ENCODE measurements around the gene RIC3.
"Not testable (repeated sequence)": the region's sequence is repeated elsewhere in the genome, so short reads cannot be mapped to it uniquely, and the experiment has no call there.

Gene RIC3

DNA sequence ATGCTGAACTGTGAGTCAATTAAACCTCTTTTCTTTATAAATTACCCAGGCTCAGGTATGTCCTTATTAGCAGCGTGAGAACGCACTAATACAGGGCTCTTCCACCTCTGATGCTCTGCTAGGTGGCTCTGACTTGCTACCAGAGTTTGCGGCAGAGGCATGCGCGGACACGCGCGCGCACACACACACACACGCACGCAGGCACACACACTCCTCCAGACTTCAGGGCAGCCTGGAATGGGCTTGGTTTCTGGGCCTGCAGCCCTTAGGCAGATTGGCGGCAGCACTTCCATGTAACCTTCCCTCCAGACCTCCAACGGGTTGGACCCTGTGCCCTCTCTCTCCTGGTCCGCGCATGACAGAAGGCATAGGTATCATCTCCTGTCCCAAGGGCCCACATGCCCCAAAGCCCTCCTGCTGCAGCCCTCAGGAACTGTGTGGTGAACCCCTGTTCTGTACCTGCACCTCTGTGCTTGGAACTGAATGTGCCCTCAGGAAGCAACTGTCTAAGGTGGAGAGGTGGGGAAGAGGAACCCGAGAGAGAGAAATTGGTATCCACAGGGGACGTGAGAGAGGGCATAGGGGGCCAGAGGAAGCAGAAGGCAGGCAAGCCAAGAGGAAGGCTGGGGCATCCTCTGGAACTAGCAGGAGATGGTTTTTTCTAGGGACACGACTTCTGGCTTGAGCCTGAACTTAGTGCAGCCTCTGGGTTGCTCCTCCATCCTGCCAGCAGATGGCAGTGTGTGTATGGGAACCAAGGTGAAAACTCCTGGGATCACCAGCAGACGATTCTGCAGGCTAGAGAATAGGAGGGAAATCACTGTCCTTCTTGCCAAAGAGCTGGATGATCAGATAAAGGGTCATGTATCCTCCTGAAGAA lies 23.4 kb upstream of the RIC3 start:
- Histone ChIP-seq H3K4me3 (no peak overlapping the region), H3K27ac (no peak overlapping the region)

GRCh38 chr11:8190431-8190830 lies 21.6 kb upstream of the RIC3 start:
- H3K4me3 ChIP-seq: no peak overlapping the region
- H3K27ac ChIP-seq: no peak overlapping the region

- H3K27ac ChIP-seq: no peak overlapping the region
- H3K4me3 ChIP-seq: no peak overlapping the region
Observed at GRCh38 chr11:8186429-8186828, 17.6 kb upstream of the RIC3 start.

GRCh38 chr11:8183111-8183510 lies 14.3 kb upstream of the RIC3 start:
- Histone ChIP-seq H3K4me3 (no peak overlapping the region), H3K27ac (no peak overlapping the region)

- no peak overlapping the region for H3K4me3 ChIP-seq
- H3K27ac ChIP-seq: no peak overlapping the region
Observed at GRCh38 chr11:8180469-8180868, 11.6 kb upstream of the RIC3 start.

- no peak overlapping the region for H3K4me3 ChIP-seq
- no peak overlapping the region for H3K27ac ChIP-seq
Observed at GRCh38 chr11:8178297-8178696, 9.5 kb upstream of the RIC3 start.

DNA sequence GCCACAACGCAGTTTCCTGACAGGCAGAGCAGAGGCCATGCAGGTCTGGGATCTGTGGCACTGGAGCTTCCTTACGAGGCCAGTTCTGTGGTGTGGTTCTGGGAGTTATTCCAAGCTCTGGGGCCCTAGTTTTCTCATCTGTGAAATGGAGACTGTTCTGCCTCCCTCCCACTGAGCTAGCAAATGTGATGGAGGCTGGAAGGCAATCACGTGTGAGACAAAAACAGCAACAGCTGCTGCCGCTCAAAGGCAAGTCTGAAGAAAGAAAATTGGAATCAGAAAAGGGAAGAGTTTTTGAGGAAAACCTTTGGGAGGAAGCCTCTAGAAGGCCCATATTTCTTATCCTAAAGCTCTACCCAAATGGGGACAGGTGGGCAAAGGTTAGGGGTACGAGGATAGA lies 8.3 kb upstream of the RIC3 start:
- Histone ChIP-seq H3K27ac (no peak overlapping the region), H3K4me3 (no peak overlapping the region)

GRCh38 chr11:8167796-8168195 lies 1.0 kb downstream of the RIC3 start:
- Histone ChIP-seq H3K27ac (no peak overlapping the region), H3K4me3 (peak overlapping the region in 3 of 7 experiments; percentile 54 to 65 (median 56))

GRCh38 chr11:8164746-8165145 lies 4.1 kb downstream of the RIC3 start:
- H3K4me3 ChIP-seq: no peak overlapping the region
- H3K27ac ChIP-seq: no peak overlapping the region

- H3K27ac ChIP-seq, H3K4me3 ChIP-seq: not testable (repeated sequence)
Observed at GRCh38 chr11:8161627-8162304, 7.1 kb downstream of the RIC3 start.

- no peak overlapping the region for H3K27ac ChIP-seq
Observed at GRCh38 chr11:8156877-8157276, 11.9 kb downstream of the RIC3 start.

GRCh38 chr11:8149726-8150125 lies 19.1 kb downstream of the RIC3 start:
- Histone ChIP-seq H3K4me3 (no peak overlapping the region), H3K27ac (no peak overlapping the region)

More at GRCh38 chr11:8156877-8157276, 11.9 kb downstream of the RIC3 start:
- no peak overlapping the region for H3K4me3 ChIP-seq

DNA sequence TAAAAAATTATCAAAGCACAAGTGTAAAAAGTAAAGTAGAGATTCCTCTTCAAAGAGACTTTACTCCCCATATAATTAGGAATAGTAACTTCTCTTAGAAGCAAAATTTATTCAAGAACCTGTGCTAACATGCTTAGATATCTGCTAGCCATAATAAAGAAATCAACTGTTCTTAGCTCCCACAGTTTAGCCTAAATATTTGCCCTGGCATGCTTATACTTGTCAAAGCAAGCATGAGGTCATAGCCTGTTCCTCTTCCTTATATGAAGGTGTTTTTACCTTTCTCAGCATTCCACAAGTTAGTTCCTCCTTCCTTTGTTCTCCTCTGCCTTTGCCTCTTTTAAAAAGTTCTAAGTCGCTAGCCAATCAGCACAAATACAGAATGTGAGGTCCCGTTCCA lies 30.3 kb downstream of the RIC3 start:
- Histone ChIP-seq H3K27ac (peak overlapping the region in 11 of 21 experiments; percentile 3 to 52 (median 27)), H3K4me3 (no peak overlapping the region)

DNA sequence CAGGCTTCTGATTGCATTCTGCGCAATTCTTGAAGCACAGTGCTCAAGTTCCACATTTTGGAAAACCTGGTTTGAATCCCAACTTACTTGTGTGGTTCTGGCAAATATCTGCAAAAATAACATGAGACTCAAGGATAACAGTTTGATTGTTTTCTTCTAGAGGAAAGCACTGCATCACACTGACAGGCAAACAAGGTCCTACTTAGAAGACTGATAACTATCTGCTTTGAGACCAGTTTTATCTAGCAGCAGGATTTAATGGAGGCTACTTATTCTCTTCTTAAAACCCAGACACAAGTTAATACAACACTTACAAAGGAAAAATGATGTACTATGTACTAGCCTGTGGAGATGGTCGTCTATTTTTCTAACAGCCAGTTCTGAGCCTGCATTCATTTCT lies 41.4 kb downstream of the RIC3 start:
- H3K4me3 ChIP-seq: no peak overlapping the region

DNA sequence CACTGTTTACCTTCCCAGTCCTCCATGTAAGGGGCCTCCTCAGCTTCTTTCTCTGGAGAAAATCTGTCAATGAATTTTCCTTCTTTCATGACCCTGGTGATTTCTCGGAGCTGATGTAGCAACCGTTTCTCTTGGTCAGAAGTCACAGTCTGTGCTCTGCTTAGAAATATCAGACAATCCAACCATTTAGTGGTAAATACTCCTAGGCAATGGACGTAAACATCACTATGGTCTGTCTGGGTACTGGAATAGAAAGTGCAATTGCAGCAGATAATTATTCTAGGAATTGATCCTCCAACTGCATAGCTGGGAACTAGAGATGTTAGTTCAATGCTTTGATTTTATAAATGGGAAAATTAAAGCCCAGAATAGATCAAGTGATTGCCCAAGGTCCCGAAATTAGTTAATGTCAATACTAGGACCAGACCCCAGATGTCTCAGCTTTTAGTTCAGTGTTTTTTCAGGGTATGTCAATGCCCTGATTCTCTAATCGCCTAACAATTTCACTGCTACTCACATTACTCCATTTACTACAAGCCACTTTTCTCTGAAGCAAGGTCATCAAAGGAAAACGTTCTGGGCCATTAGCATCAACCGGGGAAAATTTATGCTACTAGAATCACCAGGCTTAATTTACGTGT lies 42.1 kb downstream of the RIC3 start:
- H3K27ac ChIP-seq: no peak overlapping the region
- H3K4me3 ChIP-seq: no peak overlapping the region

More for the DNA sequence above, 41.4 kb downstream of the RIC3 start:
- H3K27ac ChIP-seq: no peak overlapping the region

DNA sequence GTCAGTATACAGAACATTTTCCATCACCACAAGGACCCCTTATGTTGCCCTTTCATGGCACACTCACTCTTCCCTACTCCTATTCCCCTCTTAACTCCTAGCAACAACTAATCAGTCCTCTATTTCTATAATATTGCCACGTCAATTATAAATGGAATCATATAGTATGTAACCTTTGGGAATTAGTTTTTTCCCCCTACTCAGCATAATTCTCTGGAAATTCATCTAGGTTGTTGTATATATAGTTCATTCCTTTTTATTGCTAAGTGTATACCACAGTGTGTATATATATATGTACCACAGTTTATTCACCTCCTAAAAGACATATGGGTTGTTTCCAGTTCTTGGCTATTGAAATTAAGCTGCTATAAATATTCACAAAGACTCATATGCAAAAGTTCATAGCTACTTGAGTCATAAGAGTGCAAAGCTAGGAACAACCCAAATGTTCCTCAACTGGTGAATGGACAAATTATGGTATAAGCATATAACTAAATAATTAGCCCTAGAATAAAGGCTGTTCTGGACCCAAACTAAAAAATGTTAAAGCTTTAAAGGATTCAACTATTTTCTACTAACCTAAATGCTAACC lies 46.6 kb downstream of the RIC3 start:
- H3K27ac ChIP-seq: no peak overlapping the region
- no peak overlapping the region for H3K4me3 ChIP-seq

DNA sequence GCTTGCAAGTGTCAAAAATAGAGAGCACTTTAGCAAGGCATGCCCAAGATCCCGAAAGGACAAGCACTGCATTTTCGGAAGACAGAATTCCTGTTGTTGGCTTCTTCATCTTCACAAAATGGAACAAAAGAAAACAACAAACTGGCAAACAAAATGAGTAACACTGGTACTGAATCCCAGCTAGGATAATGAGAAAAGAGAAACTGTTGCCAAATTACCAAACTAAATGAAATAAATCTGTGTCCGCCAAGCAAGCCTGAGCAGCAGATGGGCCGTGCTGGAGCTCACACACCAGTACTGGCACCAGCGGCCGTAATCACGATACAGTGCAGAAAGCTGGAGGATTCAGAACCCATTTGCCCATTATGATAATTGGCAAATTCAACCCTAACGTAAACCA lies 57.2 kb downstream of the RIC3 start:
- no peak overlapping the region for H3K27ac ChIP-seq
- no peak overlapping the region for H3K4me3 ChIP-seq

DNA sequence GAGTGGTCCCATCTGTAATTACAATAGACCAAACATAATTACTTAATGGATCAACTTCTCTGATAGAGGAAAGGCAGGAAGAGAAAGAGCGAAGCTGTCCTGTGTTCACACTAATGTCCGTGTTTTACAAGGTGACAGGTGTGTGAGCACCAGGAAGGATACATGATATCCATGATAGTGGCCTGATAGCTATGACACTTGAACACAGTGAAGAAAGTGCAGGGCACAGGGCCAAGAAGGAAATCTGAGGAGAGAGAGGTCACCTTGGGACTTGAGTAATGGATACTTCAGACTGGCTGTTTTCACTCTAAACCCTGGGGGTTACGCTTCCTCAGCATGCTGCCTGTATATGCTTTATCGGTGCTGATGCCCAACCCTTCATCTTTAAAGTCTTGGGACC lies 58.4 kb downstream of the RIC3 start:
- Histone ChIP-seq H3K4me3 (no peak overlapping the region), H3K27ac (no peak overlapping the region)

DNA sequence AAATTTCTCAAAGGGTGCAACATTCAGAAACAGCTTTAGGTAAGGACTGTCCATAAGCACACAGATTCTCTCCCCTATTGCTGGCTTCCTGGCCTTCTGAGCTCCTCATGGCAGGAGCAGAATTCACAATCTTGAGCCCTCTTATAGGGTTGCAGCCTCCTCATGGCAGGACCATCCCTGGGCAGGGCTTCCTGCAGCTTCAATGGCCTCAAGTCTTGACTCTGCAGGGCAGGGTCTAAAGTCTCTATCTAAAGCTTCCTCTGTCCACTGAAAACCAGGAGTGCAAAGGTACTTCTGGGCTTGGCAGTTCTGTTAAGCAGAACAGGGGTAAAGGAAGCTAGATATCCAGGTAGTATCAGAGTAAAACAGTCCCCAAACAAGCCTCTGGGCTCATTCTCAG lies 59.1 kb downstream of the RIC3 start:
- Histone ChIP-seq H3K27ac (no peak overlapping the region), H3K4me3 (no peak overlapping the region)

GRCh38 chr11:8108421-8108820 lies 60.4 kb downstream of the RIC3 start:
- Histone ChIP-seq H3K27ac (no peak overlapping the region), H3K4me3 (no peak overlapping the region)

Measured in skin epidermis (tissue), 12 donors.